HT-29 (cell line): ENCODE results near the gene MECR. TPM values are rescaled to one million over a fixed set of nuclear protein-coding genes. Genes with fewer than 3 reads are reported as not detected.

Experiments
- DNase-seq: peaks from one replicate; pipeline ENCODE4 v3.0.0-alpha.2; 2015; ENCODE audit warnings: low spot score
- total RNA-seq: library from RNA; depleted of rRNA; stranded (reverse); fragments of >200 nt; shearing (Covaris generic); gene quantifications from 2 replicates; pipeline ENCODE4 v1.2.3, GENCODE V29; 2014

The MECR gene
- total RNA-seq, 1 experiment from 2014 or later = 27.8 TPM

DNA sequence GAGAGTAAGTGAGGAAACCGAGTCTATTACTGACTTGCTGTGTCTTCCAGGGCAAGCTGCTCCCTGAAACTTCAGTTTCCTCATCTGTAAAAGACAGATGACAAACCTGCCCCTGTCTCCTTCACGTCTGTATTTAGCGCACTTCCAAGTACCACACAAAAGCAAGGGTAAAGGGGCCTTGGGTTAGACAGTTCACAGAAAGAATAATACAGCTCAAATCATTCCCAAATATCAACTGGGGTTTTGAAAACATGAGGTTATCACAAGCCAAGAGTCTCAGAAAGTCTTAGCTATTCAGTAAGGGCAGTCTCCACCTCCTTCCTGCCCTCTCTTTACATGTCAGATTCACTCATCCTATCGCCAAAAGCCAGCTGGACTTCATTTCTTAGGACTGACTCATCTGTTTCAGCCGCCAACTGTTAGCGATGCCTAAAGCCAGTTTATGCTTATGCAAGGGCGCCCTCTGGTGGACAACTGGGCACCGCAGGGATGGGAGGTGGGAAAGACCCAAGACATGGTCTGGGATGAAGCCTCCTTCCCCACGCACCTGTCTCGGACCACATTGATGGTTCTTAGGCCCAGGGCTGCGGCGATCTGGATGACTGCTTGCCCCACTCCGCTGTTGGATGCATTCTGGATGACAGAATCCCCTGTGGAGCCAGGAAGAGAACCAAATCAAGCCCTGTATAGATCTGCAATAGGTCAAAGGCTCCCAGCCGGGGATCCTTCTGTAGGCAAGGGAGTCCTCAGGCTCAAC, 28.0 kb downstream of the MECR start:
- peak; percentile 99 for DNase-seq

- no peak for DNase-seq
Observed at GRCh38 chr1:29202053-29202452, 28.7 kb downstream of the MECR start.

- DNase-seq = no peak
Observed at GRCh38 chr1:29201595-29202051, 29.1 kb downstream of the MECR start.

GRCh38 chr1:29200906-29201594, 29.7 kb downstream of the MECR start:
- no peak for DNase-seq

DNA sequence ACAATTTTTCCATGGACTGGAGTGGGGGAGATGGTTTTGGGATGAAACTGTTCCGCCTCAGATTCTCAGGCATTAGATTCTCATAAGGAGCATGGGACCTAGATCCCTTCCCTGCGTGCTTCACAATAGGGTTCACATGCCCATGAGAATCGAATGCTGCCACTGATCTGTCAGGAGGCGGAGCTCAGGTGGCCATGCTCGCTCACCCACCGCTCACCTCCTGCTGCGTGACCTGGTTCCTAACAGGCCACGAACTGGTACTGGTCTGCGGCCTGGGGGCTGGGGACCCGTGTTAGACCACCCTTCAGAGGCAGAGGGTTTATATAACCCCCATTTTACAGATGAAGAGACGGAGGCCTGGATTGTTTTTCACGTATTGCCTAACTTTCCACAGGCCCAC, 32.7 kb downstream of the MECR start:
- no peak for DNase-seq

- DNase-seq = peak; percentile 71
Observed at GRCh38 chr1:29197590-29197924, 33.2 kb downstream of the MECR start.

GRCh38 chr1:29196863-29197589, 33.7 kb downstream of the MECR start:
- no peak for DNase-seq

DNA sequence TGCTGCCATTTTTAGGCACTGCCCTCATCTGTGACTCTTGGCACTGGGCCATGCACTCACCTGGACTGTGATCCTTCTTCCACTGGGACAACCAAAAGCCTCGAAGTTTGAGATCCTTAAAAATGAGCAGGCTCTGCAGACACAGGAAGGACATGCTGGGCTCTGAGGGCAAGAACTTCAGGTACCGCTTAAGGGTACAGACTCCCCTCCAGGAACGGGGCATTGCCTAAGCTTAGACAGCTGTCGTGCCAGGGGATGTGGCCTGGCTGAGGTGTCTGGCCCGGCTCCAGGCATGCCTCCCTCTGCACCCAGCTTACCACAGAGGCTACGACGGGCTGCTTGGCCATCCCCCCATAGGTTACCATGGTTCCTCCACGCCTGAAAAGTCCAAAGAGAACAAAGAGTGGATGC, 34.8 kb downstream of the MECR start:
- no peak for DNase-seq

DNA sequence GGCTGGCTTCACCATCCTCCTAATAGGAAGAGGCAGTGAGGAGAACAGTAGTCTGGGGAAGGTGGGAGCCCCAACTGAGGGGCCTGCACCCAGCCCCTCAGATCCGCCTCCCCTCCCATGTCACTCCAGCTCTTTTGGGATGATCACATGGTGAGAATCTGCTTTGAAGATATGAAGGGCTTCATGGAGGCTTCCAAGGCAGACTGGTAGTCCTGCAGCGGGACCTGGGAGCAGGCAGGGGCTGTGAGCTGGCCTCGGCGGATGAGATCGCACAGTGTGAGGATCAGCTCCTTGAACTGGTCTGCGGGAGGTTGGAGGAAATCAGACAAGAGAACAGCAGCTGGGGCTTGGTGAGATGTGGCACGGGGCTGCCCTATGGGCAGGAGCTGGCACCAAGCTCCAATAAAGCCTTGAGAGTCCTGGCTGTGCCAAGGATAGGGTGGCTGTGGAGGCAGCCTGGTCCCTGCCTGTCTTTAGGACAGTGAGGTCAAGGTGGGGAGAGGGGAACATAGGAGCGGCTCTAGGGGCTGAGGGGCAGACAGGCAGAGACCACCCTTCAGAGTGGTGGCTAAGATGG, 36.8 kb downstream of the MECR start:
- DNase-seq = no peak

DNA sequence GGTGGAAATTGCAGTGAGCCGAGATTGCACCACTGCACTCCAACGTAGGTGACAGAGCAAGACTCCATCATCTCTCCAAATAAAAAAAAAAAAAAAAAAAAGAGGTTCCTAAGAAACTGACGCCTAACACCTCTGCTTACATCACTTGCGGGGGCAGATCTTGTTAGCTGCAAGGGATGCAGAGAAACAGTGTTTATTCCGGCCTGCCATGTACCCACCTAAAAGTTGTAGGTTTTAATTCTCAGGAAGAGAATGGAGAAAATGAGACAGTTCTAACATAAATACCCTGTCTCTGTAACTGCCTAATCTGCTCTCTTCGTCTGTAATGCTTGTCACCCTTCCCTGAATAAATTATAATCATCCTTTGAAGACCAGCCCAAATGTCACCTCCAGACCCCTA, 40.0 kb downstream of the MECR start:
- no peak for DNase-seq

DNA sequence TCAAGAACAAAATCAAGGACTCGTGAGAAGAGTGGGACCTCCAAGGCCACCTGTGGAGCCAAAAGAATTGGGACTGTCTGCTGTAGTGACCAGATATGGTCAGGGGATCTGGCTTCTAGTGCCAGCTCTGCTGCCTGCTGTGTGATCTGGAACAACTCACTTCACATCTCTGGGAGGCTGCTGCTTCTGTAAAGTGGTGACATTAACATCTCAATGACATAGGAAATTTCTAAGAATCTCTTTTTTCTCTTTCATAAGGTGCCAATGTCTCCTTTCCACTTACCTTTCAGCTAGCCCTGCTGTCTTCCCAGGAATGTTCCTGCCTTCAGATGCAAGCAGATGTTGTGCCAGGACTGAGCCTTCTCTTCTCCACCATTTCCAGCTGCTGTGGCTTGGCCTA, 44.0 kb downstream of the MECR start:
- DNase-seq = no peak

- DNase-seq = no peak
Observed at GRCh38 chr1:29186252-29186651, 44.5 kb downstream of the MECR start.

- DNase-seq = no peak
Observed at GRCh38 chr1:29183287-29183686, 47.4 kb downstream of the MECR start.

GRCh38 chr1:29181413-29182225, 49.1 kb downstream of the MECR start, which contains the start of gene SRSF4:
TSS of gene SRSF4 (minus strand) at chr1:29181900. CDS start at chr1:29181752, 148 bp downstream.
- DNase-seq = peak; percentile 98

- DNase-seq = no peak
Observed at GRCh38 chr1:29180497-29181412, 50.0 kb downstream of the MECR start.

- no peak for DNase-seq
Observed at GRCh38 chr1:29179641-29180184, 51.0 kb downstream of the MECR start.

GRCh38 chr1:29177022-29177705, 53.6 kb downstream of the MECR start:
- DNase-seq = no peak

DNA sequence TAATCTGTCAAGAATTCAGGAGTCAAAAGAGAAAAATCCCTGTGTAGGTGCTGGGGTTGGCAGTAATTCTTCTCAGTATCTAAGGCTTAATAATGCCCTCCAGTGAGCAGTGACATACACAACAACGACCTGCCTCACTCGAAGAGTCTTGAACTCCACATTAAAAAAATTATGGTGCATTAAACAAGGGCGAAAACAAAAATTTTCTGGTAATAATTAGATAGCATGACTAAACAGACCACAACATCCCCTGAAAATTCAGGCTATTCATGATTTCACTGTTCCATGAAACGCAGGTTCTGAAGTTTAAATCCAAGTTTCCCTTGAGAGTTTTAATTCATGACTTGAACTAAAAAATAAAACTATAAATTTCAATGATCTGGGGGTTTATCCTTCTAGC, 54.2 kb downstream of the MECR start:
- DNase-seq = no peak

DNA sequence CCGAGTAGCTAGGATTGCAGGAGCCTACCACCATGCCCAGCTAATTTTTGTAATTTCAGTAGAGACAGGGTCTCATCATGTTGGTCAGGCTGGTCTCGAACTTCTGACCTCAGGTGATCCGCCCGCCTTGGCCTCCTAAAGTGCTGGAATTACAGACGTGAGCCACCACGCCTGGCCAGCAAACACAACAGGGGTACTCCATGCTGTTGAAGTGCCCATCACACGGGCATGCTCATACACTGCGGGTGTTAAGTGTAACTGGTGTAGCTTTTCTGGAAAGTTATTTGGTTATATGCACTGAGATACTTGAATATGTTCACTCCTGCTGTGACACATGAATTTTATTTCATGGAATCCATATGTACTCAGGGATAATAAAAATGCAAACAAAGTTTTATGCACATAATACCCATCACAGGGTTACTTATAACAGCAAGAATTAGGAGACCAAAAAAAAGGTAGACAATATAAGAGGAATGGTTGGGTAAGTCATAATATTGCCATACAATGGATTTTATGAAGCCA, 58.3 kb downstream of the MECR start:
- DNase-seq = no peak
